IPS-NIHi11 (cell line): ENCODE measurements around the gene ZNF320.
"Not testable (repeated sequence)": the region's sequence is repeated elsewhere in the genome, so short reads cannot be mapped to it uniquely, and the experiment has no call there.

Experiments
- DNase-seq: peaks from one replicate; pipeline ENCODE4 v3.0.0; 2012; ENCODE audit warnings: mixed read lengths, low spot score

Gene ZNF320

GRCh38 chr19:52922841-52923777 lies 25.7 kb upstream of the ZNF320 start, which contains the start of gene ZNF888:
TSS of gene ZNF888 (minus strand) at chr19:52923428. CDS start at chr19:52917873, 5,555 bp downstream.
- DNase-seq: peak; percentile 93

DNA sequence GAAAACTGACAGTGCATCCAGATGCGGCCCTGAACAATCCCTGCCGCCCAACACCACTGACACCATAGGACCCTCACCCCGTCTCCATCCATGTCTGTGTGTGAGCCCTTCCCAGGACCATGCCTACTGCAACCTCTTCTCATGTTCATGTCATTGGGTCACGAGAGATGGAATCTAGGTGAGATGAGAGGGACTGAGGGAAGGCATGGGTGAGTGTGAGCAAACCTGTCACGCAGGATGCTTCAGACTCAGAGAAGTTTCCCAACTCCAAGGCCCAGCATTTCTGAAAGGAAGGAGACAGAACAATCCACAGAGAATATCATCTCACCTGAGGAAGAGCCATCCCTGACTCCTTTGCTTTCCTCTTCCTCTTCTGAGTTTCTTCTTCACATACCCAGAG lies 20.1 kb upstream of the ZNF320 start:
- no peak for DNase-seq

- DNase-seq: no peak
These were observed 13.2 kb upstream of the ZNF320 start for GRCh38 chr19:52910648-52911047.

GRCh38 chr19:52904052-52904780 lies 6.8 kb upstream of the ZNF320 start:
- not testable (repeated sequence) for DNase-seq

DNA sequence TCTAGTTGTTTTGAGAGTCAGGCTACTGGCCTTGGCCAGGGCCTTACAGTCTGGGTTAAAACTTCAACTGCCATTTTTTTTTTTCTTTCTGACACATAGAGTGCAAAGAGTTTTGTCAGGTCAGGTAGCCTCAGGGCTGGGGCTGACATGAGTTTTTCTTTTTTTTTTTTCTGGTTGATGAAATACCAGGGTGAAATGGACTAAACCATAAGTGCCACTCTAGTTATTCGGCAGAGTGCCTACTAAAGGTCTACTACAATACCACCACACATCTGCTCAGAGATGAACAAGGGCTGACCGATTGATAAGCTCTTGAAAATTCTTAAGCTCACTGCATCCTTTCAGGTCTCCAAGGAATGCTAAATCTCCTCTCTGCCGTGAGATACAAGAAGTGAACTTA lies 4.4 kb upstream of the ZNF320 start:
- DNase-seq: no peak

DNA sequence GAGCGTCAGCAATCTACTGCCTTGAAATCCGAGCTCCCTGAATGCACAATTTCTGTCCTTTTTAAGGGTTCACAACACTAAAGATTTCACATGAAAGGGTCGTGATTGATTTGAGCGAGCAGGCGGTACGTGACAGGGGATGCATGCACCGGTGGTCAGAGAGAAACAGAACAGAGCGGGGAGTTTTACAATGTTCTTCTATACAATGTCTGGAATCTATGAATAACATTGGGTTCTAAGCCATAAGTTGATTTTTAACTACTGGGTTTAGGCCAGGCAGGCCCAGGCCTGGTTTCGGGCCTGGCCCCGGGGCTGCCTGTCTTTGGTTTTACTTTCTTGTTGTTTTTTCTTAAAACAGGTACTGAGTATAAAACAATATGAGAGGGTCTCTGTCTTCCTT lies 1.2 kb upstream of the ZNF320 start:
- not testable (repeated sequence) for DNase-seq

DNA sequence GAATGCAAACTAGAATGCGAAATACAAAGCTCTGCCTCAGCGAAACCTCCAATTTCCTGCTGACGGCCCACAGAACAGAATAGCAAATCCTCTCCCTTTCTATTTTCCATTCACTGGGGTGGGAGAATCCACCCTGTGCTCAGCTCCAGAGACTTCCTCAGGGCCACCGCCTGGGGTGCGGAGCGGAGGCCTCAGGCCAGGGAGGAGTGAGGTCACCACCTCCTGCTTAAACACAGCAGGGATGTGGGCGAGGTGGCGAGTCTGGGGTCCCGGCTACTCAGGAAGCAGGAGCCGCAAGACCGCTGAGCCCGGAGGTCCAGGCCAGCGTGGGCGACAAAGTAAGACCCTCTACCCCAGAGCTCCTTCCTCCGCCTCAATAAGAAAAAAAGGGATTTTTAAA lies 666 bp upstream of the ZNF320 start:
- peak; percentile 9 for DNase-seq

- peak; percentile 56 for DNase-seq
These were observed 851 bp downstream of the ZNF320 start for GRCh38 chr19:52896431-52897137.

- no peak for DNase-seq
These were observed 6.1 kb downstream of the ZNF320 start for GRCh38 chr19:52891336-52891735.

- no peak for DNase-seq
These were observed 7.5 kb downstream of the ZNF320 start for GRCh38 chr19:52889931-52890330.

- DNase-seq: no peak
These were observed 8.4 kb downstream of the ZNF320 start for GRCh38 chr19:52889076-52889475.

- DNase-seq: no peak
These were observed 16.5 kb downstream of the ZNF320 start for GRCh38 chr19:52880895-52881389.

GRCh38 chr19:52872996-52873395 lies 24.4 kb downstream of the ZNF320 start:
- not testable (repeated sequence) for DNase-seq

DNA sequence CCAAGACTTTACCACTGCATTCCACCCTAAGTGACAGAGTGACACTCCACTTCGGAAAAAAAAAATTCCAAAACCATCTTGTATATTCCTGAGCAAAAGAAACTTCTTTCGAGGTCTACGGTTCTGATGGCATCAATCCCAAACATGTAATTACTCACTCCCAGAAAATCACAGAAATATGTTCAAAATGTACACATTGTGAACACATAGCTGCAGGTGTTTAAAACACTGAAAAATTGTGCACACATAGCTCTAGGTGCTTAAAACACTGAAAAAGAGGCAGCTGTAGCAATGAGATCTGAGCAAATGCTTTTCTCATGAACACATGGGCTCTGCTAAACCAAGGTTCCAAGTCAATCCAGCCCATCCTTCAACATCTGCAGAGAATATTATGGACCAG lies 26.0 kb downstream of the ZNF320 start:
- no peak for DNase-seq

DNA sequence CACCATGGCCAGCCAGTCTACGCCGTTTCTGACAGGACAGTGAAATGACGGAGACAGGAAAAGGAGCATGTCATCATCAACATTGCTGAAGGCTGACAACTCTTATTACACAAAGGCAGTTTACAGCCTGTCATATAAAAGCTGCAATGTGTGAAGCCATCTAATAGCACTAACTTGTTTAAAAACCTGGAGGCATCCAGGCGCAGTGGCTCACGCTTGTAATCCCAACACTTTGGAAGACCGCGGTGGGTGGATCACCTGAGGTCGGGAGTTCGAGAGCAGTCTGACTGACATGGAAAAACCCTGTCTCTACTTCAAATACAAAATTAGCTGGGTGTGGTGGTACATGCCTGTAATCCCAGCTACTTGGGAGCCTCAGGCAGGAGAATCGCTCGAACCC lies 29.4 kb downstream of the ZNF320 start:
- not testable (repeated sequence) for DNase-seq

DNA sequence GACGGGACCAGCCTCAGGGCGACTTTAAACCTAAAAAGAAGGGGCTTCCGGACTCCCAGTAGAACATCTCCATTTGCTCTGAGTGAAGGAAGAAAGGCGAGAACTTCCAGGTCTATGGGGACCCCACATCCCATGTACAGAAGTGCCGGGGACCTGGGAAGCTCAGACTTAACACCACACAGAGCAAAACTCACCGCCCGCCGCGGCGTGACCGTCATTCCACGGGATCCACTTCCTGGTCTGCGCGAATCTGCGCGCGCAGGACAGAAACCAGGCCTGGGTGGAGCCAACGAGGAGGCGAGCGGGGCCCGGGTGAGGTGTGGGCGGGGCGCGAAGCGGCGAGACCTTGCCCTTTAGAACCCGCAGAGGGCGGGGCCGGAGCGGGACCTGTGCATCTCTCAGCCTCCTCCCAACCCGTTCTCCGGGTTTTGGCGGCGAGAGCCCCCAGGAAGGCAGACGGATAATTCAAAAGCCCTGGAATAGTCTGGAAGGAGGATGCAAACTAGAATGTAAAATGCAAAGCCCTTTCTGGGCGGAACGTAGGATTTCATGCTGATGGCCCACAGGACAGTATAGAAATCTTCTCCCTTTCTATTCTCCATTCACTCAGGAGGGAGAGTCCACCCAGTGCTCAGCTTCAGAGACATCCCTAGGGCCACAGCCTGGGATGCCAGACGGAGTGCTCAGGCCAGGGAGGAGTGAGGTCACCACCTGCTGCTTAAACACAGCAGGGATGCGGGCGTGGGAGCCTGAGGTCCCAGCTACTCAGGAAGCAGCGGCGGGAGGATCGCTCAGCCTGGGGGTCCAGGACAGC lies 39.9 kb downstream of the ZNF320 start, which contains the start of gene ZNF468:
Gene ZNF468 (minus strand): TSS at position 242 of the 814 bp plus-strand sequence. CDS start 3,347 bp downstream, outside the sequence.
- DNase-seq: peak; percentile 72

DNA sequence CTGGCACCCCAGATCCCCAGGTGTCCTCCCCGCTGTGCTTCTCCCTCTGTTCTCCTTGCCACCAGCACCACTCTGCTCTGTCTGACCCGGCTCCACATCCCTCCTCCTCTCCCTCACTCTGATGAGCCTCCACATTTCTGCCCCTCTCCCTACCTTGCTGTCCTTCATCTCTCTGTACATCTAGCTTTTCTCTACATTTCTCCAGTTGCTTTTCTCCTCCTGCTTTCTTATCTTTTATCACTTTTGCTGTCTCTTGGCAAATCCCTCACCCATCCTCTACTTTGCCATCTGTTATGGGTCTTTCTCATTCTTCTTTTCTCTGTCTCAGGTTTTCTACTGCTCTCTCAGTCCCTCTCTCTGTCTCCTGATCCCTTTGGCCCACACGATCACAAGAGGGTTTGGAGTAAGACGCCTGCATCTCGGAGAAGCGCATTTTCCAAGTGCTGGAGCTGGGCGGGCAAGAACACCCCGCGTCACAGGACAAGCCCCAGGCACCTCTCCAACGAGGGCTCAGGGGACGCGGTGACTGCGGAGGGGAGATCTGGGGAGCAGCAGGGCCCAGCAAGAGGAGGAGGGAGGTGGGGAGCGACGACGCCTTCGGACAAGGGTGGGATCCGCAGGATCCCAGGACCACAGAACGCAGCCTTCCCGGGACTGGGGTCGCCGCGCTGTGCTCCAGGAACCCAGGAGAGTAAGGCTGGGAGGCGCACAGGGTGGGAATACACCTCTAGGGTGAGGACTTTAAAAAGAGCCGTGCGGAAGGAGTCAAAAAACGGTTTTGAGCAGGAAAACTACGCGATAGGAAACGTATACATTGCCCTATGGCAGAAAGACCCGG lies 40.7 kb downstream of the ZNF320 start:
- peak; percentile 5 for DNase-seq
